ENCODE measurements around the gene RAB4A. TPM values are rescaled to one million over a fixed set of nuclear protein-coding genes. Genes with fewer than 3 reads are reported as not detected.
A peak's percentile ranks its signal among the peaks of the same experiment; 100 is the strongest.

The RAB4A gene
- total RNA-seq, 1 donor from 2014 or later: 44.1 TPM

GRCh38 chr1:229231754-229232119, 39.2 kb upstream of the RAB4A start:
- DNase-seq (ENCODE audit: low spot score): no peak
- Histone ChIP-seq H3K9me3 (ENCODE audit: low read depth) (no peaks in the 10 kb centered on the region), H3K4me3 (no peak overlapping the region), H3K36me3 (no peaks in the 10 kb centered on the region), H4K20me1 (ENCODE audit: low read depth) (no peaks in the 10 kb centered on the region), H3K27ac (no peak overlapping the region), H3K79me2 (ENCODE audit: low read depth) (no peaks in the 10 kb centered on the region), H3K4me2 (no peak overlapping the region), H3F3A (ENCODE audit: low read depth) (peaks cover 46% of the 10 kb centered on the region), H3K4me1 (peaks cover 47% of the 10 kb centered on the region), H3K27me3 (no peaks in the 10 kb centered on the region), H2AFZ (replicated peaks) (no peak overlapping the region), H3K9ac (no peak overlapping the region)
- Mint-ChIP-seq H3K4me3 (no peak overlapping the region), H3K27me3 (ENCODE audit: insufficient read depth, low read depth) (peaks cover 8% of the 10 kb centered on the region), H3K9me3 (peaks cover 4% of the 10 kb centered on the region), H3K27ac (no peak overlapping the region), H3K4me1 (peaks cover 50% of the 10 kb centered on the region), H3K36me3 (no peaks in the 10 kb centered on the region)
- TF ChIP-seq EZH2phosphoT487 (IDR thresholded peaks at IDR 0.05) (no peak), EZH2 (IDR thresholded peaks at IDR 0.05) (no peak)
- TF ChIP-seq, protein P1, sequence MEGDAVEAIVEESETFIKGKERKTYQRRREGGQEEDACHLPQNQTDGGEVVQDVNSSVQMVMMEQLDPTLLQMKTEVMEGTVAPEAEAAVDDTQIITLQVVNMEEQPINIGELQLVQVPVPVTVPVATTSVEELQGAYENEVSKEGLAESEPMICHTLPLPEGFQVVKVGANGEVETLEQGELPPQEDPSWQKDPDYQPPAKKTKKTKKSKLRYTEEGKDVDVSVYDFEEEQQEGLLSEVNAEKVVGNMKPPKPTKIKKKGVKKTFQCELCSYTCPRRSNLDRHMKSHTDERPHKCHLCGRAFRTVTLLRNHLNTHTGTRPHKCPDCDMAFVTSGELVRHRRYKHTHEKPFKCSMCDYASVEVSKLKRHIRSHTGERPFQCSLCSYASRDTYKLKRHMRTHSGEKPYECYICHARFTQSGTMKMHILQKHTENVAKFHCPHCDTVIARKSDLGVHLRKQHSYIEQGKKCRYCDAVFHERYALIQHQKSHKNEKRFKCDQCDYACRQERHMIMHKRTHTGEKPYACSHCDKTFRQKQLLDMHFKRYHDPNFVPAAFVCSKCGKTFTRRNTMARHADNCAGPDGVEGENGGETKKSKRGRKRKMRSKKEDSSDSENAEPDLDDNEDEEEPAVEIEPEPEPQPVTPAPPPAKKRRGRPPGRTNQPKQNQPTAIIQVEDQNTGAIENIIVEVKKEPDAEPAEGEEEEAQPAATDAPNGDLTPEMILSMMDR (IDR thresholded peaks at IDR 0.05): no peak

GRCh38 chr1:229234870-229235472, 35.9 kb upstream of the RAB4A start:
- Mint-ChIP-seq H3K36me3 (no peaks in the 10 kb centered on the region), H3K9me3 (peaks cover 6% of the 10 kb centered on the region), H3K27me3 (ENCODE audit: insufficient read depth, low read depth) (peaks cover 8% of the 10 kb centered on the region), H3K4me1 (peaks cover 33% of the 10 kb centered on the region), H3K4me3 (no peak overlapping the region), H3K27ac (peak overlapping the region; percentile 91)
- Histone ChIP-seq H3K36me3 (no peaks in the 10 kb centered on the region), H3F3A (ENCODE audit: low read depth) (peaks cover 32% of the 10 kb centered on the region), H3K9me3 (ENCODE audit: low read depth) (no peaks in the 10 kb centered on the region), H3K4me2 (peak overlapping the region; percentile 14), H4K20me1 (ENCODE audit: low read depth) (no peaks in the 10 kb centered on the region), H3K4me3 (no peak overlapping the region), H2AFZ (replicated peaks) (peak overlapping the region; percentile 76), H3K4me1 (peaks cover 41% of the 10 kb centered on the region), H3K27me3 (no peaks in the 10 kb centered on the region), H3K9ac (no peak overlapping the region), H3K79me2 (ENCODE audit: low read depth) (no peaks in the 10 kb centered on the region), H3K27ac (no peak overlapping the region)
- TF ChIP-seq EZH2phosphoT487 (IDR thresholded peaks at IDR 0.05): no peak
- TF ChIP-seq, protein P1 (IDR thresholded peaks at IDR 0.05): no peak
- DNase-seq (ENCODE audit: low spot score): no peak

- no peak for TF ChIP-seq EZH2phosphoT487 (IDR thresholded peaks at IDR 0.05)
- TF ChIP-seq, protein P1 (IDR thresholded peaks at IDR 0.05): no peak
- TF ChIP-seq EZH2 (IDR thresholded peaks at IDR 0.05): no peak
- no peaks in the 10 kb centered on the region for H3K36me3 Mint-ChIP-seq
- DNase-seq (ENCODE audit: low spot score): no peak
- H3K4me1 Mint-ChIP-seq: peaks cover 16% of the 10 kb centered on the region
- H3K4me1 ChIP-seq: peaks cover 18% of the 10 kb centered on the region
- no peaks in the 10 kb centered on the region for H3K9me3 ChIP-seq (ENCODE audit: low read depth)
- H3K9ac ChIP-seq: no peak overlapping the region
- H3K36me3 ChIP-seq: no peaks in the 10 kb centered on the region
- H3K27me3 Mint-ChIP-seq (ENCODE audit: insufficient read depth, low read depth): peaks cover 8% of the 10 kb centered on the region
- H3K79me2 ChIP-seq (ENCODE audit: low read depth): no peaks in the 10 kb centered on the region
- H3K27ac ChIP-seq: no peak overlapping the region
- H3F3A ChIP-seq (ENCODE audit: low read depth): peaks cover 11% of the 10 kb centered on the region
- no peaks in the 10 kb centered on the region for H4K20me1 ChIP-seq (ENCODE audit: low read depth)
- H3K4me2 ChIP-seq: no peak overlapping the region
- no peak overlapping the region for H3K4me3 Mint-ChIP-seq
- H3K4me3 ChIP-seq: no peak overlapping the region
- peaks cover 10% of the 10 kb centered on the region for H3K9me3 Mint-ChIP-seq
- no peak overlapping the region for H2AFZ ChIP-seq (replicated peaks)
- no peaks in the 10 kb centered on the region for H3K27me3 ChIP-seq
- no peak overlapping the region for H3K27ac Mint-ChIP-seq
These were observed 33.6 kb upstream of the RAB4A start for GRCh38 chr1:229237320-229237719.
